ENCODE data around the gene SLC38A11. TPM values are rescaled to one million over a fixed set of nuclear protein-coding genes. Genes with fewer than 3 reads are reported as not detected.

SLC38A11 gene
- total RNA-seq, 1 experiment from 2014 or later = not detected

DNA sequence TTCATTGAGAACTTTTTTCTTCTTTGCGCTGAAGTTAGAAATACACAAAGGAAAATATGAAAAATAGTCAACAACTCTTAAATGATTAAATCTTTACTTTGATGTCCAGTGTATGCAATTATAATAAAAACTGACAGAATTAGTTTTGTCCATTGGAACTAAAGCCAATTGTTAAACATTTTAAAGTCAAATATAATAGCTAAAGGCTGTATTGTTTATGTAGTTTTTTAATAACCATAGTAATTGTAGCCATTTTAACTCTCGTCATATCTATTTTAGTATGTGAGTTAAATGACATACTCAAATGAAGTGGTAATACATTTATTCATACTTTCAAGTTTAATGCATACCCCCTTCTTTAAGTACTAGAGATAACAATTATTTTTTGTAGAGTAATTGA is 109.0 kb downstream of the SLC38A11 start:
- Histone ChIP-seq H2AFZ (ENCODE audit: low read depth, low read length, poor library complexity, severe bottlenecking) (no peak overlapping the region), H3K4me1 (ENCODE audit: control insufficient read depth in 1 of 2, insufficient read depth in 2 of 2, low read length in 2 of 2) (peaks cover 3 to 6% of the 10 kb centered on the region in 2 experiments; a peak in 3 of 4 replicates), H3K9me2 (ENCODE audit: insufficient read depth) (no peaks in the 10 kb centered on the region), H4K20me1 (ENCODE audit: insufficient read depth) (no peaks in the 10 kb centered on the region), H3K4me3 (replicated peaks in 1 of 2; ENCODE audit: low read depth in 1 of 2, low read length in 2 of 2) (no peak overlapping the region), H3K9ac (ENCODE audit: low read length) (no peak overlapping the region), H3K4me2 (ENCODE audit: low read length) (no peak overlapping the region), H3K36me3 (ENCODE audit: control insufficient read depth in 1 of 2, insufficient read depth in 2 of 2, low read length in 2 of 2) (no peaks in the 10 kb centered on the region), H3K27ac (ENCODE audit: low read depth, low read length) (no peak overlapping the region), H3K27me3 (ENCODE audit: insufficient read depth, low read length) (no peaks in the 10 kb centered on the region), H3K9me3 (ENCODE audit: control insufficient read depth in 1 of 2, insufficient read depth in 1 of 2, low read depth in 1 of 2, low read length in 2 of 2) (no peaks in the 10 kb centered on the region), H3K79me2 (ENCODE audit: insufficient read depth, low read length) (no peaks in the 10 kb centered on the region)
- CTCF ChIA-PET = no interaction called here
- RAD21 ChIA-PET (ENCODE audit: low non-redundant PET in 1 of 2, low total read pairs in 2 of 2, uncharacterized antibody in 2 of 2, unreplicated experiment in 2 of 2) = no interaction called here
- POLR2A ChIA-PET = no interaction called here
- ATAC-seq = no peak
- TF ChIP-seq FOSL1 (IDR thresholded peaks at IDR 0.05; ENCODE audit: low read depth) = no peak
- TF ChIP-seq, protein P1, sequence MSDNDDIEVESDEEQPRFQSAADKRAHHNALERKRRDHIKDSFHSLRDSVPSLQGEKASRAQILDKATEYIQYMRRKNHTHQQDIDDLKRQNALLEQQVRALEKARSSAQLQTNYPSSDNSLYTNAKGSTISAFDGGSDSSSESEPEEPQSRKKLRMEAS (IDR thresholded peaks at IDR 0.05) = no peak
- no peak for TF ChIP-seq POLR2A (IDR thresholded peaks at IDR 0.05; ENCODE audit: borderline replicate concordance, extremely low read depth, insufficient read depth, insufficient read length)
- TF ChIP-seq EGR1 (IDR thresholded peaks at IDR 0.05; ENCODE audit: low read depth) = no peak
- TF ChIP-seq JUND (IDR thresholded peaks at IDR 0.05) = no peak
- no peak for TF ChIP-seq TCF7L2 (IDR thresholded peaks at IDR 0.05; ENCODE audit: borderline replicate concordance, extremely low read depth, insufficient read depth, insufficient read length)
- TF ChIP-seq, protein P2, sequence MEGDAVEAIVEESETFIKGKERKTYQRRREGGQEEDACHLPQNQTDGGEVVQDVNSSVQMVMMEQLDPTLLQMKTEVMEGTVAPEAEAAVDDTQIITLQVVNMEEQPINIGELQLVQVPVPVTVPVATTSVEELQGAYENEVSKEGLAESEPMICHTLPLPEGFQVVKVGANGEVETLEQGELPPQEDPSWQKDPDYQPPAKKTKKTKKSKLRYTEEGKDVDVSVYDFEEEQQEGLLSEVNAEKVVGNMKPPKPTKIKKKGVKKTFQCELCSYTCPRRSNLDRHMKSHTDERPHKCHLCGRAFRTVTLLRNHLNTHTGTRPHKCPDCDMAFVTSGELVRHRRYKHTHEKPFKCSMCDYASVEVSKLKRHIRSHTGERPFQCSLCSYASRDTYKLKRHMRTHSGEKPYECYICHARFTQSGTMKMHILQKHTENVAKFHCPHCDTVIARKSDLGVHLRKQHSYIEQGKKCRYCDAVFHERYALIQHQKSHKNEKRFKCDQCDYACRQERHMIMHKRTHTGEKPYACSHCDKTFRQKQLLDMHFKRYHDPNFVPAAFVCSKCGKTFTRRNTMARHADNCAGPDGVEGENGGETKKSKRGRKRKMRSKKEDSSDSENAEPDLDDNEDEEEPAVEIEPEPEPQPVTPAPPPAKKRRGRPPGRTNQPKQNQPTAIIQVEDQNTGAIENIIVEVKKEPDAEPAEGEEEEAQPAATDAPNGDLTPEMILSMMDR (IDR thresholded peaks at IDR 0.05 in 2 of 3, conservative IDR thresholded peaks at IDR 0.05 in 1 of 3; ENCODE audit: borderline replicate concordance in 1 of 3, insufficient read depth in 1 of 3, low read depth in 2 of 3, low read length in 2 of 3) = no peak
- TF ChIP-seq, protein P3, sequence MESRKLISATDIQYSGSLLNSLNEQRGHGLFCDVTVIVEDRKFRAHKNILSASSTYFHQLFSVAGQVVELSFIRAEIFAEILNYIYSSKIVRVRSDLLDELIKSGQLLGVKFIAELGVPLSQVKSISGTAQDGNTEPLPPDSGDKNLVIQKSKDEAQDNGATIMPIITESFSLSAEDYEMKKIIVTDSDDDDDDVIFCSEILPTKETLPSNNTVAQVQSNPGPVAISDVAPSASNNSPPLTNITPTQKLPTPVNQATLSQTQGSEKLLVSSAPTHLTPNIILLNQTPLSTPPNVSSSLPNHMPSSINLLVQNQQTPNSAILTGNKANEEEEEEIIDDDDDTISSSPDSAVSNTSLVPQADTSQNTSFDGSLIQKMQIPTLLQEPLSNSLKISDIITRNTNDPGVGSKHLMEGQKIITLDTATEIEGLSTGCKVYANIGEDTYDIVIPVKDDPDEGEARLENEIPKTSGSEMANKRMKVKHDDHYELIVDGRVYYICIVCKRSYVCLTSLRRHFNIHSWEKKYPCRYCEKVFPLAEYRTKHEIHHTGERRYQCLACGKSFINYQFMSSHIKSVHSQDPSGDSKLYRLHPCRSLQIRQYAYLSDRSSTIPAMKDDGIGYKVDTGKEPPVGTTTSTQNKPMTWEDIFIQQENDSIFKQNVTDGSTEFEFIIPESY (IDR thresholded peaks at IDR 0.05; ENCODE audit: extremely low read depth, insufficient replicate concordance, low read length) = no peak
- no peak for TF ChIP-seq SP1 (IDR thresholded peaks at IDR 0.05; ENCODE audit: low read depth)
- TF ChIP-seq, protein P4, sequence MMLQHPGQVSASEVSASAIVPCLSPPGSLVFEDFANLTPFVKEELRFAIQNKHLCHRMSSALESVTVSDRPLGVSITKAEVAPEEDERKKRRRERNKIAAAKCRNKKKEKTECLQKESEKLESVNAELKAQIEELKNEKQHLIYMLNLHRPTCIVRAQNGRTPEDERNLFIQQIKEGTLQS (IDR thresholded peaks at IDR 0.05) = no peak
- TF ChIP-seq YY1 (IDR thresholded peaks at IDR 0.05; ENCODE audit: extremely low read depth, insufficient replicate concordance, low read depth, low read length) = no peak
- TF ChIP-seq POLR2AphosphoS5 (IDR thresholded peaks at IDR 0.05; ENCODE audit: low read depth, low read length) = no peak
- TF ChIP-seq RAD21 (IDR thresholded peaks at IDR 0.05; ENCODE audit: low read depth) = no peak
- no TSS peak for BruUV-seq (replicated peaks)
- DNase-seq (ENCODE audit: low read depth, low spot score) = no peak
- intact Hi-C loops (cut with micrococcal nuclease) = no loop called here

Other genes starting within 250 kb of the SLC38A11 start
- 3.6 TPM for gene COBLL1, start 113.7 kb downstream of the SLC38A11 start, total RNA-seq (2021; ENCODE audit: unreplicated experiment)
- gene SCN3A, start 248.5 kb upstream of the SLC38A11 start, total RNA-seq (2021; ENCODE audit: unreplicated experiment) = not detected

Data from HCT116 (cell line).